ENCODE measurements around the gene RALGAPA1.

DNA sequence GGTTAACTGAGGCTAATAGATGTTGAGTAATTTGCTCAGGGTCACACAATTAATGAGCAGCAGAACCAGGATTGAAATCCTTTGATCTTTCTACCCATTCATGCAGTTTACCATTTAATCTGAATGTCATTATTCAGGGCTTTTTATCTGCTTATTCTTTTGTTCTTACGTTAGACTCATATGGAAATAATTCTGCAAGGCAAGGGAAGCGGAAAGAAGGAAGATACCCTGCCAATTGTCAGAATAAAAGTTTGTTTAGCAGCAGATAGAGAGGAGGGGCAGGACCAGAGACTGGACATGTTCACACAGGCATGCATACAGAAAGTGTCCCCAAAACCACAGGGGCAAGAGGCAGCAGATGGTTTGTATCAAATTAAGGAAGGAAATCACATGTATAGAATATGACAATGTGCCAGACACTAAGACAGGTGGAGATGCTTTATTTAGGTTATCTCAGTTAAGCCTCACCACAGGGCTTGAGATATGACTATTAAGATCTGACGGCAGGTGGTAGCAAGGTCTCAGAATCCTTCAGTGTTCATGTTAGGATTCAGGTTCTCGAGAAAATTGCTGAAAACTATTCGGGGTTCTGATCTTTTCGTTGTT lies 46.9 kb upstream of the RALGAPA1 start:
- TF ChIP-seq, protein P1, sequence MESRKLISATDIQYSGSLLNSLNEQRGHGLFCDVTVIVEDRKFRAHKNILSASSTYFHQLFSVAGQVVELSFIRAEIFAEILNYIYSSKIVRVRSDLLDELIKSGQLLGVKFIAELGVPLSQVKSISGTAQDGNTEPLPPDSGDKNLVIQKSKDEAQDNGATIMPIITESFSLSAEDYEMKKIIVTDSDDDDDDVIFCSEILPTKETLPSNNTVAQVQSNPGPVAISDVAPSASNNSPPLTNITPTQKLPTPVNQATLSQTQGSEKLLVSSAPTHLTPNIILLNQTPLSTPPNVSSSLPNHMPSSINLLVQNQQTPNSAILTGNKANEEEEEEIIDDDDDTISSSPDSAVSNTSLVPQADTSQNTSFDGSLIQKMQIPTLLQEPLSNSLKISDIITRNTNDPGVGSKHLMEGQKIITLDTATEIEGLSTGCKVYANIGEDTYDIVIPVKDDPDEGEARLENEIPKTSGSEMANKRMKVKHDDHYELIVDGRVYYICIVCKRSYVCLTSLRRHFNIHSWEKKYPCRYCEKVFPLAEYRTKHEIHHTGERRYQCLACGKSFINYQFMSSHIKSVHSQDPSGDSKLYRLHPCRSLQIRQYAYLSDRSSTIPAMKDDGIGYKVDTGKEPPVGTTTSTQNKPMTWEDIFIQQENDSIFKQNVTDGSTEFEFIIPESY (IDR thresholded peaks at IDR 0.05): no peak
- TF ChIP-seq, protein P2, sequence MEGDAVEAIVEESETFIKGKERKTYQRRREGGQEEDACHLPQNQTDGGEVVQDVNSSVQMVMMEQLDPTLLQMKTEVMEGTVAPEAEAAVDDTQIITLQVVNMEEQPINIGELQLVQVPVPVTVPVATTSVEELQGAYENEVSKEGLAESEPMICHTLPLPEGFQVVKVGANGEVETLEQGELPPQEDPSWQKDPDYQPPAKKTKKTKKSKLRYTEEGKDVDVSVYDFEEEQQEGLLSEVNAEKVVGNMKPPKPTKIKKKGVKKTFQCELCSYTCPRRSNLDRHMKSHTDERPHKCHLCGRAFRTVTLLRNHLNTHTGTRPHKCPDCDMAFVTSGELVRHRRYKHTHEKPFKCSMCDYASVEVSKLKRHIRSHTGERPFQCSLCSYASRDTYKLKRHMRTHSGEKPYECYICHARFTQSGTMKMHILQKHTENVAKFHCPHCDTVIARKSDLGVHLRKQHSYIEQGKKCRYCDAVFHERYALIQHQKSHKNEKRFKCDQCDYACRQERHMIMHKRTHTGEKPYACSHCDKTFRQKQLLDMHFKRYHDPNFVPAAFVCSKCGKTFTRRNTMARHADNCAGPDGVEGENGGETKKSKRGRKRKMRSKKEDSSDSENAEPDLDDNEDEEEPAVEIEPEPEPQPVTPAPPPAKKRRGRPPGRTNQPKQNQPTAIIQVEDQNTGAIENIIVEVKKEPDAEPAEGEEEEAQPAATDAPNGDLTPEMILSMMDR (IDR thresholded peaks at IDR 0.05; ENCODE audit: low read depth, low read length, missing input control): no peak
- TF ChIP-seq RXRA (IDR thresholded peaks at IDR 0.05): no peak
- TF ChIP-seq HNF4A (conservative IDR thresholded peaks at IDR 0.05): no peak
- no peak for TF ChIP-seq GABPA (IDR thresholded peaks at IDR 0.05 in 1 of 2, conservative IDR thresholded peaks at IDR 0.05 in 1 of 2)
- TF ChIP-seq, protein P3, sequence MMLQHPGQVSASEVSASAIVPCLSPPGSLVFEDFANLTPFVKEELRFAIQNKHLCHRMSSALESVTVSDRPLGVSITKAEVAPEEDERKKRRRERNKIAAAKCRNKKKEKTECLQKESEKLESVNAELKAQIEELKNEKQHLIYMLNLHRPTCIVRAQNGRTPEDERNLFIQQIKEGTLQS (IDR thresholded peaks at IDR 0.05): no peak
- TF ChIP-seq, protein P4, sequence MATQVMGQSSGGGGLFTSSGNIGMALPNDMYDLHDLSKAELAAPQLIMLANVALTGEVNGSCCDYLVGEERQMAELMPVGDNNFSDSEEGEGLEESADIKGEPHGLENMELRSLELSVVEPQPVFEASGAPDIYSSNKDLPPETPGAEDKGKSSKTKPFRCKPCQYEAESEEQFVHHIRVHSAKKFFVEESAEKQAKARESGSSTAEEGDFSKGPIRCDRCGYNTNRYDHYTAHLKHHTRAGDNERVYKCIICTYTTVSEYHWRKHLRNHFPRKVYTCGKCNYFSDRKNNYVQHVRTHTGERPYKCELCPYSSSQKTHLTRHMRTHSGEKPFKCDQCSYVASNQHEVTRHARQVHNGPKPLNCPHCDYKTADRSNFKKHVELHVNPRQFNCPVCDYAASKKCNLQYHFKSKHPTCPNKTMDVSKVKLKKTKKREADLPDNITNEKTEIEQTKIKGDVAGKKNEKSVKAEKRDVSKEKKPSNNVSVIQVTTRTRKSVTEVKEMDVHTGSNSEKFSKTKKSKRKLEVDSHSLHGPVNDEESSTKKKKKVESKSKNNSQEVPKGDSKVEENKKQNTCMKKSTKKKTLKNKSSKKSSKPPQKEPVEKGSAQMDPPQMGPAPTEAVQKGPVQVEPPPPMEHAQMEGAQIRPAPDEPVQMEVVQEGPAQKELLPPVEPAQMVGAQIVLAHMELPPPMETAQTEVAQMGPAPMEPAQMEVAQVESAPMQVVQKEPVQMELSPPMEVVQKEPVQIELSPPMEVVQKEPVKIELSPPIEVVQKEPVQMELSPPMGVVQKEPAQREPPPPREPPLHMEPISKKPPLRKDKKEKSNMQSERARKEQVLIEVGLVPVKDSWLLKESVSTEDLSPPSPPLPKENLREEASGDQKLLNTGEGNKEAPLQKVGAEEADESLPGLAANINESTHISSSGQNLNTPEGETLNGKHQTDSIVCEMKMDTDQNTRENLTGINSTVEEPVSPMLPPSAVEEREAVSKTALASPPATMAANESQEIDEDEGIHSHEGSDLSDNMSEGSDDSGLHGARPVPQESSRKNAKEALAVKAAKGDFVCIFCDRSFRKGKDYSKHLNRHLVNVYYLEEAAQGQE (IDR thresholded peaks at IDR 0.05): no peak
- TF ChIP-seq, protein P5, sequence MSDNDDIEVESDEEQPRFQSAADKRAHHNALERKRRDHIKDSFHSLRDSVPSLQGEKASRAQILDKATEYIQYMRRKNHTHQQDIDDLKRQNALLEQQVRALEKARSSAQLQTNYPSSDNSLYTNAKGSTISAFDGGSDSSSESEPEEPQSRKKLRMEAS (IDR thresholded peaks at IDR 0.05): no peak
- no peak for TF ChIP-seq JUND (IDR thresholded peaks at IDR 0.05)
- no peak for TF ChIP-seq YY1 (IDR thresholded peaks at IDR 0.05)
- no peak for TF ChIP-seq FOXA1 (IDR thresholded peaks at IDR 0.05)
- no peak for TF ChIP-seq RAD21 (IDR thresholded peaks at IDR 0.05)
- no peak for TF ChIP-seq TAF1 (conservative IDR thresholded peaks at IDR 0.05)
